Vagina (tissue), 2 donors: ENCODE results near the gene NOP56.

ENCODE experiments used
- POLR2A ChIP-seq, 2 donors: fragments of 450-650 bp; IDR thresholded peaks; one replicate each; pipeline ENCODE4 v1.6.1; 2017; ENCODE audit warnings: antibody characterized with exemption in 2 of 2, mild to moderate bottlenecking in 2 of 2, moderate library complexity in 2 of 2
- TF ChIP-seq, protein P1 (sequence below), 3 experiments: fragments of 450-650 bp in 2 of 3; fragments of 200-600 bp in 1 of 3; sonication (generic) in 1 of 3; IDR thresholded peaks; one replicate each; pipeline ENCODE4 v1.5.1; 2017 to 2019; ENCODE audit warnings: antibody characterized with exemption in 3 of 3, mild to moderate bottlenecking in 2 of 3, moderate library complexity in 2 of 3

DNA sequence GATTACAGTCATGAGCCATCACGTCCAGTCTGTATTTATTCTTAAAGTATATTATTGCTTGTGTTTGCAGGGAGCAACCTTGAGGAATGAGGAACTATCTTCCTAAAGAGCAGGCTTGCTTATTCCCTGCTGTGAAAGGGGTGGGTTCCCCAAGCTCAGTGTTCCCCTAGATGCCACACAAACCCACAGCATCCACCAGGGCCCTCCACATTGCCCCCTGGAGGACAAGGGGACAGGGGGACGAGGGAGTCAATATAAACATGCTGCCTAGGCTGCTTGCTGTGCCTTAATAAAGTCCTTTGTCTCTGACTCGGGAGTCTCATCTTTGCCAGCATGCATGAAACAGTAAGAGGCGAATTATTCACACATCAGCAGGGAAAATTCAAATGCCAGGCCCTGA lies 19.5 kb downstream of the NOP56 start:
- TF ChIP-seq, protein P1, sequence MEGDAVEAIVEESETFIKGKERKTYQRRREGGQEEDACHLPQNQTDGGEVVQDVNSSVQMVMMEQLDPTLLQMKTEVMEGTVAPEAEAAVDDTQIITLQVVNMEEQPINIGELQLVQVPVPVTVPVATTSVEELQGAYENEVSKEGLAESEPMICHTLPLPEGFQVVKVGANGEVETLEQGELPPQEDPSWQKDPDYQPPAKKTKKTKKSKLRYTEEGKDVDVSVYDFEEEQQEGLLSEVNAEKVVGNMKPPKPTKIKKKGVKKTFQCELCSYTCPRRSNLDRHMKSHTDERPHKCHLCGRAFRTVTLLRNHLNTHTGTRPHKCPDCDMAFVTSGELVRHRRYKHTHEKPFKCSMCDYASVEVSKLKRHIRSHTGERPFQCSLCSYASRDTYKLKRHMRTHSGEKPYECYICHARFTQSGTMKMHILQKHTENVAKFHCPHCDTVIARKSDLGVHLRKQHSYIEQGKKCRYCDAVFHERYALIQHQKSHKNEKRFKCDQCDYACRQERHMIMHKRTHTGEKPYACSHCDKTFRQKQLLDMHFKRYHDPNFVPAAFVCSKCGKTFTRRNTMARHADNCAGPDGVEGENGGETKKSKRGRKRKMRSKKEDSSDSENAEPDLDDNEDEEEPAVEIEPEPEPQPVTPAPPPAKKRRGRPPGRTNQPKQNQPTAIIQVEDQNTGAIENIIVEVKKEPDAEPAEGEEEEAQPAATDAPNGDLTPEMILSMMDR (IDR thresholded peaks at IDR 0.05) = no peak
- no peak for TF ChIP-seq POLR2A (IDR thresholded peaks at IDR 0.05)
